B cell (primary cell): ENCODE measurements around the gene EVI2B. TPM values are rescaled to one million over a fixed set of nuclear protein-coding genes. Genes with fewer than 3 reads are reported as not detected.

Experiments used
- ATAC-seq: fragments of 200-7000 bp; cut with Tn5 transposase; one replicate; pipeline ENCODE4 v1.10.0; 2021; ENCODE audit warnings: low read depth, mild to moderate bottlenecking, moderate number of reproducible peaks, moderate library complexity
- CTCF ChIA-PET: fragments of 350-600 bp; sonication (Branson Sonifier 250); formaldehyde crosslinking; loops from one replicate; lab custom pipeline; 2021; ENCODE audit warnings: antibody characterized with exemption, inconsistent platforms; lab: Charles Lee
- POLR2A ChIA-PET: fragments of 350-600 bp; sonication (Branson Sonifier 250); formaldehyde crosslinking; loops from one replicate; lab custom pipeline; 2021; ENCODE audit warnings: antibody characterized with exemption; lab: Charles Lee
- DNase-seq: peaks from one replicate; pipeline ENCODE4 v3.0.0; 2013
- H2AFZ ChIP-seq: 2 replicates; pipeline ENCODE4 v1.6.1; 2012; ENCODE audit warnings: mild to moderate bottlenecking, low read depth, low read length; ENCODE audit not compliant: insufficient read depth, poor library complexity, severe bottlenecking
- H3K27ac ChIP-seq, 2 donors: 1 replicate in 1 of 2; 2 replicates in 1 of 2; pipeline ENCODE4 v1.5.1; 2012 to 2013; ENCODE audit warnings: low read length in 2 of 2, mild to moderate bottlenecking in 2 of 2, moderate library complexity in 1 of 2
- H3K27me3 ChIP-seq, 4 experiments: fragments of 200-600 bp in 1 of 4; sonication (generic) in 1 of 4; replicated peaks in 1 of 4; 1 replicate in 2 of 4; 2 replicates in 2 of 4; pipeline versions ENCODE4 v1.6.1 to v1.7.0; 2013 to 2016; ENCODE audit warnings: low read length in 3 of 4, mild to moderate bottlenecking in 2 of 4, mixed read lengths in 1 of 4, moderate library complexity in 1 of 4; ENCODE audit not compliant: insufficient read depth in 4 of 4, control insufficient read depth in 3 of 4; ENCODE audit errors: control extremely low read depth in 1 of 4
- H3K36me3 ChIP-seq, 2 experiments: replicated peaks in 1 of 2; 1 replicate in 1 of 2; 2 replicates in 1 of 2; pipeline versions ENCODE4 v1.6.1 to v1.7.1; 2013; ENCODE audit warnings: low read length in 1 of 2; ENCODE audit not compliant: insufficient read depth in 2 of 2, control insufficient read depth in 1 of 2; ENCODE audit errors: control extremely low read depth in 1 of 2, extremely low read depth in 1 of 2
- H3K4me1 ChIP-seq, 2 donors: fragments of 200-600 bp in 1 of 2; sonication (generic) in 1 of 2; 1 replicate in 1 of 2; 2 replicates in 1 of 2; pipeline versions ENCODE4 v1.5.1 to v1.6.1; 2013 to 2017; ENCODE audit warnings: low read length in 2 of 2; ENCODE audit not compliant: control insufficient read depth in 2 of 2, insufficient read depth in 2 of 2
- H3K4me2 ChIP-seq: replicated peaks from 2 replicates; pipeline ENCODE3; 2012; ENCODE audit warnings: mild to moderate bottlenecking, low read depth, low read length; ENCODE audit not compliant: poor library complexity, severe bottlenecking
- H3K4me3 ChIP-seq, 5 experiments: fragments of 200-600 bp in 1 of 5; sonication (generic) in 1 of 5; 1 replicate in 3 of 5; 2 replicates in 2 of 5; pipeline versions ENCODE4 v1.5.1 to v1.7.0; 2011 to 2016; ENCODE audit warnings: low read length in 4 of 5, mild to moderate bottlenecking in 4 of 5, low read depth in 2 of 5, control low read depth in 1 of 5, moderate library complexity in 1 of 5; ENCODE audit not compliant: insufficient read depth in 1 of 5; ENCODE audit errors: control extremely low read depth in 1 of 5, extremely low read depth in 1 of 5
- H3K79me2 ChIP-seq: fragments of 200-600 bp; sonication (generic); one replicate; pipeline ENCODE4 v1.6.0; 2016; ENCODE audit warnings: low read length; ENCODE audit not compliant: control insufficient read depth, insufficient read depth
- H3K9ac ChIP-seq: fragments of 200-600 bp; sonication (generic); 2 replicates; pipeline ENCODE4 v1.6.1; 2017; ENCODE audit warnings: mild to moderate bottlenecking, low read length, moderate library complexity
- H3K9me3 ChIP-seq, 3 donors: one replicate each; pipeline versions ENCODE4 v1.6.1 to v1.7.1; 2013; ENCODE audit warnings: low read length in 2 of 3; ENCODE audit not compliant: control insufficient read depth in 2 of 3, insufficient read depth in 1 of 3; ENCODE audit errors: control extremely low read depth in 1 of 3
- H4K20me1 ChIP-seq: 2 replicates; pipeline ENCODE4 v1.6.0; 2012; ENCODE audit warnings: mild to moderate bottlenecking, low read length; ENCODE audit not compliant: insufficient read depth, control insufficient read depth, poor library complexity, severe bottlenecking
- H3K27ac Mint-ChIP-seq: one replicate; pipeline ENCODE4 v1.8.0; 2021; ENCODE audit warnings: mixed read lengths
- H3K27me3 Mint-ChIP-seq: one replicate; pipeline ENCODE4 v1.8.0; 2021; ENCODE audit warnings: mixed read lengths
- H3K4me1 Mint-ChIP-seq: one replicate; pipeline ENCODE4 v1.8.0; 2021; ENCODE audit warnings: mixed read lengths
- H3K4me3 Mint-ChIP-seq: one replicate; pipeline ENCODE4 v1.8.0; 2021; ENCODE audit warnings: mixed read lengths
- H3K9me3 Mint-ChIP-seq: one replicate; pipeline ENCODE4 v1.8.0; 2022; ENCODE audit warnings: mixed read lengths; ENCODE audit not compliant: insufficient read depth
- CTCF ChIP-seq: fragments of 200-600 bp; IDR thresholded peaks from one replicate; pipeline ENCODE4 v1.8.0; 2022; ENCODE audit warnings: antibody characterized with exemption, mild to moderate bottlenecking
- EZH2 ChIP-seq: IDR thresholded peaks from 2 replicates; pipeline ENCODE4 v1.6.1; 2012; ENCODE audit warnings: borderline replicate concordance, low read depth, mild to moderate bottlenecking, moderate library complexity, low read length; ENCODE audit not compliant: insufficient read depth, poor library complexity, severe bottlenecking
- WGBS: methylation state at CpG from one replicate; pipeline ENCODE4 v1.1.5; 2013; ENCODE audit warnings: missing lambda C conversion rate; ENCODE audit not compliant: insufficient coverage; 5-methylcytosine and 5-hydroxymethylcytosine counted together
- intact Hi-C: fragments of 100-400 bp; cut with micrococcal nuclease; formaldehyde crosslinking; loops from one replicate; pipeline ENCODE4 v1.10.0; 2022
- polyA plus RNA-seq: library from polyadenylated mRNA; depleted of rRNA; stranded (reverse); fragments of >200 nt; gene quantifications from 2 replicates; pipeline ENCODE4 v1.2.3, GENCODE V29; 2012
- total RNA-seq, 2 donors: library from RNA; stranded (reverse); fragments of 120-200 nt in 1 of 2; gene quantifications; 1 replicate in 1 of 2; 2 replicates in 1 of 2; pipeline versions ENCODE4 v1.2.3 to v1.2.4, GENCODE V29; 2013 to 2022

Gene EVI2B
- total and polyA plus RNA-seq, 2 donors (not counting 1 experiment from before 2014, with no cell fraction given) = 132 to 135 TPM

GRCh38 chr17:31328160-31328535 is 14.3 kb upstream of the EVI2B start:
- H3K4me2 ChIP-seq = no peak overlapping the region
- Mint-ChIP-seq H3K9me3 (no peaks in the 10 kb centered on the region), H3K4me1 (peaks cover 4% of the 10 kb centered on the region), H3K27ac (no peak overlapping the region), H3K27me3 (no peaks in the 10 kb centered on the region), H3K4me3 (no peak overlapping the region)
- intact Hi-C loops = no loop called here
- no peak overlapping the region for H3K9ac ChIP-seq
- no peaks in the 10 kb centered on the region for H3K79me2 ChIP-seq
- no peaks in the 10 kb centered on the region for H3K4me1 ChIP-seq
- H4K20me1 ChIP-seq = no peaks in the 10 kb centered on the region
- no peak for ATAC-seq
- no peak overlapping the region for H2AFZ ChIP-seq
- DNase-seq = no peak
- no peak overlapping the region for H3K27ac ChIP-seq
- H3K27me3 ChIP-seq = no peaks in the 10 kb centered on the region
- TF ChIP-seq EZH2 (no peak), CTCF (no peak)
- no peak overlapping the region for H3K4me3 ChIP-seq
- H3K36me3 ChIP-seq = peaks cover 1 to 8% of the 10 kb centered on the region in 2 experiments
- POLR2A ChIA-PET = no interaction called here
- CTCF ChIA-PET = no interaction called here
- no peaks in the 10 kb centered on the region for H3K9me3 ChIP-seq

GRCh38 chr17:31327534-31328159 is 13.8 kb upstream of the EVI2B start:
- TF ChIP-seq CTCF (no peak), EZH2 (no peak)
- H3K4me2 ChIP-seq = no peak overlapping the region
- H3K4me1 Mint-ChIP-seq = peaks cover 7% of the 10 kb centered on the region
- DNase-seq (no peak), ATAC-seq (no peak)
- 100% methylated on average over 6 of the region's 12 CpGs for WGBS
- H3K9me3 ChIP-seq = no peaks in the 10 kb centered on the region
- H3K27me3 ChIP-seq = no peaks in the 10 kb centered on the region
- H2AFZ ChIP-seq = no peak overlapping the region
- H3K4me3 ChIP-seq = no peak overlapping the region
- no peaks in the 10 kb centered on the region for H3K4me1 ChIP-seq
- H3K9me3 Mint-ChIP-seq = no peaks in the 10 kb centered on the region
- no peak overlapping the region for H3K4me3 Mint-ChIP-seq
- intact Hi-C loops = no loop called here
- H3K27me3 Mint-ChIP-seq = no peaks in the 10 kb centered on the region
- ChIA-PET CTCF (no interaction called here), POLR2A (no interaction called here)
- H3K9ac ChIP-seq = no peak overlapping the region
- peaks cover 5% of the 10 kb centered on the region for H3K79me2 ChIP-seq
- H3K27ac Mint-ChIP-seq = no peak overlapping the region
- H4K20me1 ChIP-seq = no peaks in the 10 kb centered on the region
- no peak overlapping the region for H3K27ac ChIP-seq
- peaks cover 1 to 8% of the 10 kb centered on the region in 2 experiments for H3K36me3 ChIP-seq
